GM19238 (cell line): ENCODE data around the gene PAX5.

Source experiments
- DNase-seq: peaks from one replicate; pipeline ENCODE4 v3.0.0; 2011; ENCODE audit warnings: low spot score; ENCODE audit not compliant: insufficient read length

PAX5 gene

GRCh38 chr9:36987891-36988290 lies 46.2 kb downstream of the PAX5 start:
- DNase-seq, result no peak

- DNase-seq, result no peak
Measured at GRCh38 chr9:36987409-36987808, 46.7 kb downstream of the PAX5 start.

- no peak for DNase-seq
Measured at GRCh38 chr9:36986468-36987408, 47.3 kb downstream of the PAX5 start.

- no peak for DNase-seq
Measured at GRCh38 chr9:36985769-36986467, 48.1 kb downstream of the PAX5 start.

- no peak for DNase-seq
Measured at GRCh38 chr9:36985061-36985768, 48.9 kb downstream of the PAX5 start.

GRCh38 chr9:36980148-36980974 lies 53.7 kb downstream of the PAX5 start:
- no peak for DNase-seq

- DNase-seq, result no peak
Measured at GRCh38 chr9:36976371-36977030, 57.6 kb downstream of the PAX5 start.

GRCh38 chr9:36974731-36975130 lies 59.3 kb downstream of the PAX5 start:
- DNase-seq, result no peak

- DNase-seq, result no peak
Measured at GRCh38 chr9:36971935-36972488, 62.1 kb downstream of the PAX5 start.

GRCh38 chr9:36970007-36970888 lies 63.8 kb downstream of the PAX5 start:
- DNase-seq, result no peak

- DNase-seq, result no peak
Measured at GRCh38 chr9:36969216-36969771, 64.8 kb downstream of the PAX5 start.

GRCh38 chr9:36968574-36969215 lies 65.4 kb downstream of the PAX5 start:
- DNase-seq, result no peak

- no peak for DNase-seq
Measured at GRCh38 chr9:36967997-36968396, 66.1 kb downstream of the PAX5 start.

- DNase-seq, result no peak
Measured at GRCh38 chr9:36966371-36967097, 67.5 kb downstream of the PAX5 start.

GRCh38 chr9:36964791-36965190 lies 69.3 kb downstream of the PAX5 start:
- no peak for DNase-seq

- no peak for DNase-seq
Measured at GRCh38 chr9:36963346-36963745, 70.7 kb downstream of the PAX5 start.

- no peak for DNase-seq
Measured at GRCh38 chr9:36962691-36963090, 71.4 kb downstream of the PAX5 start.
